GM18498 (cell line): ENCODE measurements around the gene NAV1.

Experiments
- ATAC-seq: cut with Tn5 transposase; IDR thresholded peaks from one replicate; pipeline ENCODE4 v1.9.1; 2021; ENCODE audit warnings: mild to moderate bottlenecking, moderate library complexity; ENCODE audit not compliant: unreplicated experiment

Gene NAV1

DNA sequence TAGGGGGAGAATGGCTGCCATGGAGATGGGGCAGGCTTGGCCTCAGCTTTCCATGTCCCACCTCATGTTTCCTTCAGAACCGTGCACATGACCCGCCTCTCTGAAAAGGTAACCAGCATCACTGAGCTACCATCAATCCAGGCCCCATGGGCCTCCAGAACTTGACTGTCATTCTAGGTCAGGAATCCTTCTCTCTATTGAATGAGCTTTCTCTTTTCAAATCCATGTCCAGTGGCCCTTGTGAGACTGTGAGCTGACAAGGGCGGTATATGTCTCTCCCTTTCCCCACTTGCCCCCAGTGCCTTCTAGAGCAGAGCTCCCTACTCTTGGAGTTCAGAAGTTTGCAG lies 36.4 kb upstream of the NAV1 start:
- ATAC-seq = no peak

GRCh38 chr1:201503397-201504176 lies 35.3 kb upstream of the NAV1 start:
- ATAC-seq = no peak

DNA sequence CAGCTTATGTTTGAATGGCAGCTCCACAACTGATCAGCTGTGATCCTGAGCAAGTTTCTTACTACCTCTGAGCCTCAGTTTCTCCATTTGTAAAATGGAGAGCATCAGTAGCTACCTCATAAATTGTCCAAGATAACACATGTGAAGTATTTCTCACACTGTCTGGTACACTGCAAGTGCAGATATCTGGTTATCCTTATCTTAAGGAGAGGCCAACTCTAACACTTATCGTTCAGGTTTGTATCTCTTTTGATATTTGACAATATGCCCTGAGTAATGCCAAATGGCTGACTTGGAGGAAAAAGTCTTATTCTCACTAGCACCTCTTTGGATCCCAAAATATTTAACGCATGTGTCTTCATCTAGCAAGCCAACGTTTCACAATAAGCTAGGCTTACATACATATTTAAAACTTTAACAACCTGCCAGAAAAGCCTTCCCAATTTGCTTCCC lies 34.7 kb upstream of the NAV1 start:
- ATAC-seq = no peak

DNA sequence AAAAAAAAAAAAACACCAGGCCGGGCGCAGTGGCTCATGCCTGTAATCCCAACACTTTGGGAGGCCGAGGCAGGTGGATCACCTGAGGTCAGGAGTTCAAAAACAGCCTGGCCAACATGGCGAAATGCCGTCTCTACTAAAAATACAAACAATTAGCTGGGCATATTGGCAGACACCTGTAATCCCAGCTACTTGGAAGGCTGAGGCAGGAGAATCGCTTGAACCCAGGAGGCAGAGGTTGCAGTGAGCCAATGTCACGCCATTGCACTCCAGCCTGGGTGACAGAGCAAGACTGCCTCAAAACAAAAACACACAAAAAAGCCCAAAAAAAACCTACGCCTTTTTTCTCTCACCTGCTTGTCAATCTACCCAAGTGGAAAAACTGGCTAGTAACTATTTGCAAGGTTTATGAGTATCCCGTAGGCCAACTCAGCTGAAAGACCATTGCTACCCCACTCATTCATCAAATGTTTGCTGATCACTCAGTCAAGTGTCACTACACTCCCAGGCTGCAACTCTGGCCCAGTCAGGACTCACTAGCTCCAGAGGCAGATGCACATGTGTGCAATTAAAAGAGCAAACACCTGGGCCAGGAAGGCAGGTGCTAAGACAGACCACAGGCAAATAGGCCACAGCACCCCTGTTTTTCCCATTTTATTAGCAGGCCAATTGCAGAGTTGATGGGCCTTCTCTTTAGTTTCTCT lies 34.0 kb upstream of the NAV1 start:
- ATAC-seq = no peak

DNA sequence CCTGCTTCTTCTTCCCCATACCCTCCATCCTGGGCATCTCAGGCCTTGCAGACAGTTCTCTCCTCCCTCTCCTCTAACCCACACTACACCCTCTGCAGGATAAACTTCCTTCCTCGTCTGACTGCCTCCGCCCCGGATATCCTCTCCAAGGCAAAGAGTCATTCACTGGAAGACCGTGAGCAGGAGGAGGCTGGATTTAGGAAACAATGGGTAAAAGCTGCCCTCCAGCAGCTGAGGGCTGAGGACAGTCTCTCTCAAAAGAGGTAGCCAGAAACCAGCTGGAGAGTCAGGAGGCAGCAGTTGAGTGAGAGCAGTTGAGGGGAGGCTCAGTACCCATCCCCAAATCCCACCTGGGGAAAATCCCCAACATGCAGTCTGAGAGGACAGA lies 33.4 kb upstream of the NAV1 start:
- no peak for ATAC-seq

- ATAC-seq = no peak
These were observed 32.8 kb upstream of the NAV1 start for GRCh38 chr1:201506092-201506491.

- peak; percentile 96 for ATAC-seq
These were observed 32.2 kb upstream of the NAV1 start, which contains the start of gene CSRP1 for GRCh38 chr1:201506557-201507359. CSRP1 (minus strand) TSS chr1:201507123; CDS start chr1:201496303, 10,820 bp downstream.

GRCh38 chr1:201507360-201507675 lies 31.6 kb upstream of the NAV1 start:
- ATAC-seq = peak; percentile 14

DNA sequence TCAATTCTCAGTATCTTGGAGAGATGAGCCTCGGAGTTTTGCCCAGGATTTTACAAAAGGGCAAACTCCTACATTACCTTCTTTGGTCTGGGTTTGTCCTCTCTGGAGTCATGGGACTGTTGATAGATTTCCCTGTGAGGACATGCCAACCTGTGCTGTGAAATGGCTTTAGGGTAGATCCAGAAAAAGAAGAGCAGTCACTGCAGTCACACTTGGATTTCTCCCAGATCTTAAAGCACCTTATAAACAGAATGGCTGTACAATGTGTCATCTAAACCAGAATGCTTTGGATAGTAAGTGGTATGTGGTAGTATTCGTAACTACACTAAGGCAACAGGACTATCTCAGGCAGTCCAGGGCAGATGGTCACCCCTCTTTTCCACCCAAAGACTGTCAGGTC lies 30.1 kb upstream of the NAV1 start:
- no peak for ATAC-seq

GRCh38 chr1:201509601-201510374 lies 29.1 kb upstream of the NAV1 start:
- ATAC-seq = no peak

DNA sequence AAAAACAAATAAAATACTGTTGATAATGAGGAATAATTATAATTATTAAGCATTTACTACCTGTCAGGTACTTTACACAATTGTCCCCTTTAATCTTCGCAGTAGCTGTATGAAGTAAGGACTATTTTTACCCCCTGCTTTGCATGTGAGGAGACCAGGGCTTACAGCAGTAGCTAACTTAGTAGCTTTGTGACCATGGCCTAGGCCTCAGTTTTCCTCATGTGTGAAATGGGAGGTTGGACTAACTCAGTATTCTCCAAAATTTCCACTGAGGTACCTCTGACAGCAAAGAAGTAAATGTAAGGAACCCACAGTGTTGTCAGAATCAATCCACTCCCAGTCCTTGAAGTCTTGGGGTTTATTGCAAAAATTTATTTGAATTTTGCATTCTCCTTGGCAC lies 28.2 kb upstream of the NAV1 start:
- ATAC-seq = no peak

- ATAC-seq = no peak
These were observed 27.5 kb upstream of the NAV1 start for GRCh38 chr1:201511396-201511940.

GRCh38 chr1:201511941-201512539 lies 26.9 kb upstream of the NAV1 start:
- ATAC-seq = peak; percentile 32

- ATAC-seq = no peak
These were observed 25.3 kb upstream of the NAV1 start for GRCh38 chr1:201513498-201514243.

DNA sequence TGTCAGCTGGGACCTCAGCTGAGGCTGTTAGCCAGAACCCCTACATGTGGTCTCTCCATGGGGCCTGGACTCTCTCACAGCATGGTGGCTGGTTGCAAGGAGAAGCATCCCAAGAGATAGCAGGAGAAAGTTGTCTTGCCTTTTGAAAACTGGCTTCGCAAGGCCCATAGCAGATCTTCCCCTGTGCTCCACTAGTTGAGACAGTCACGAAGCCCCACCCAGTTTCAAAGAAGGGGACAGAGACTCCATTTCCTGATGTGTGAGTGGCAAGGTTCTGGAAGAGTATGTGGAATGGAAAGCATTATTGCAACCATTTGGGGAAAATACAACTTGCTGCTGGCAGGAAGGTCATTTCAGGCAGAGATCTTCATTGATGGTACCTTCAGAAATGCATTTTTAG lies 24.5 kb upstream of the NAV1 start:
- ATAC-seq = no peak

DNA sequence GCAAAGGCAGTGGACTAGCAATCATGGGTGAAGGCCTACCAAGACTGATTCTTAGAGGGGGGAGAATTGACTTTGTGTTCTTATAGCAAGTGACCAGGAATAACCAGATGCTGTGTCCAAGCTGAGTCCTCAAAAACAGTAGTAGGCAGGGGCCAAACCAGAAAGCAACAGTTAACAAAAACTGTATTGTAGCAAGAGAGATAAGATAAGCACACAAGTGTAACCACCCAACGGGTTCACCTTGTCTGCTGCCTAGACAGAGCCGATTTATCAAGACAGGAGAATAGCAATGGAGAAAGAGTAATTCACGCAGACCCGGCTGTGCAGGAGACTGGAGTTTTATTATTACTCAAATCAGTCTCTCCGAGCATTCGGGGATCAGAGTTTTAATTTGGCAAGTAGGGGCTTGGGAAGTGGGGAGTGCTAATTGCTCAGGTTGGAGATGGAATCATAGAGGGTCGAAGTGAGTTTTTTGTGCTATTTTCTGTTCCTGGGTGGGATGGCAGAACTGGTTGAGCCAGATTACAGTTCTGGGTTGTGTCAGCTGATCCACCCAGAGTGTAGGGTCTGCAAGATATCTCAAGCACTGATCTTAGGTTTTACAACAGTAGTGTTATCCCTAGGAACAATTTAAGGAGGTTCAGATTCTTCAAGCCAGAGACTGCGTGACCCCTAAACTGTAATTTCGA lies 23.7 kb upstream of the NAV1 start:
- no peak for ATAC-seq

GRCh38 chr1:201515895-201516294 lies 23.0 kb upstream of the NAV1 start:
- no peak for ATAC-seq

GRCh38 chr1:201516511-201517127 lies 22.3 kb upstream of the NAV1 start:
- no peak for ATAC-seq

- ATAC-seq = no peak
These were observed 21.3 kb upstream of the NAV1 start for GRCh38 chr1:201517631-201518030.
